ENCODE results near the gene CEP128.

Gene CEP128

GRCh38 chr14:80523518-80524117 is 417.9 kb downstream of the CEP128 start:
- DNase-seq = peak; percentile 31

- peak; percentile 21 for DNase-seq
Observed at GRCh38 chr14:80522936-80523335, 418.6 kb downstream of the CEP128 start.

- peak; percentile 31 for DNase-seq
Observed at GRCh38 chr14:80522411-80522810, 419.1 kb downstream of the CEP128 start.

GRCh38 chr14:80521456-80521855 is 420.1 kb downstream of the CEP128 start:
- DNase-seq = no peak

GRCh38 chr14:80519002-80519401 is 422.5 kb downstream of the CEP128 start:
- no peak for DNase-seq

- no peak for DNase-seq
Observed at GRCh38 chr14:80518173-80518572, 423.4 kb downstream of the CEP128 start.

- DNase-seq = no peak
Observed at GRCh38 chr14:80507292-80507869, 434.2 kb downstream of the CEP128 start.

- DNase-seq = peak; percentile 18
Observed at GRCh38 chr14:80504781-80505180, 436.8 kb downstream of the CEP128 start.

- no peak for DNase-seq
Observed at GRCh38 chr14:80498533-80498932, 443.0 kb downstream of the CEP128 start.

GRCh38 chr14:80496090-80496489 is 445.4 kb downstream of the CEP128 start:
- DNase-seq = no peak

- no peak for DNase-seq
Observed at GRCh38 chr14:80494769-80495168, 446.8 kb downstream of the CEP128 start.

GRCh38 chr14:80493620-80494019 is 447.9 kb downstream of the CEP128 start:
- DNase-seq = no peak

GRCh38 chr14:80491650-80492049 is 449.9 kb downstream of the CEP128 start:
- DNase-seq = peak; percentile 30

- DNase-seq = peak; percentile 67
Observed at GRCh38 chr14:80491131-80491530, 450.4 kb downstream of the CEP128 start.

- no peak for DNase-seq
Observed at GRCh38 chr14:80489513-80489912, 452.0 kb downstream of the CEP128 start.

GRCh38 chr14:80485764-80486163 is 455.8 kb downstream of the CEP128 start:
- DNase-seq = no peak

GRCh38 chr14:80483331-80483730 is 458.2 kb downstream of the CEP128 start:
- DNase-seq = peak; percentile 27

GRCh38 chr14:80477388-80478160 is 464.0 kb downstream of the CEP128 start:
- DNase-seq = peak; percentile 58

GRCh38 chr14:80475074-80475473 is 466.5 kb downstream of the CEP128 start:
- DNase-seq = peak; percentile 48

- no peak for DNase-seq
Observed at GRCh38 chr14:80468331-80469122, 473.0 kb downstream of the CEP128 start.

- no peak for DNase-seq
Observed at GRCh38 chr14:80465546-80466220, 475.9 kb downstream of the CEP128 start.

- DNase-seq = no peak
Observed at GRCh38 chr14:80464531-80465149, 476.9 kb downstream of the CEP128 start.

Measured in fibroblast of upper back skin (primary cell).